IMR-90 (cell line): Measurements from ENCODE around the gene SPACA6.

ENCODE experiments used
- BHLHE40 ChIP-seq: fragments of 150-350 bp; IDR thresholded peaks from 2 replicates; pipeline ENCODE4 v1.6.1; 2016; ENCODE audit warnings: mild to moderate bottlenecking, low read depth, low read length
- CEBPB ChIP-seq: IDR thresholded peaks from 2 replicates; pipeline ENCODE4 v1.6.1; 2012; ENCODE audit warnings: low read depth, low read length, improper control_type of control experiment
- CHD1 ChIP-seq: IDR thresholded peaks from 2 replicates; pipeline ENCODE4 v1.6.1; 2012; ENCODE audit warnings: low read depth, low read length, improper control_type of control experiment
- CTCF ChIP-seq: conservative IDR thresholded peaks from 2 replicates; pipeline ENCODE4 v1.5.1; 2012; ENCODE audit warnings: mild to moderate bottlenecking, low read depth, low read length, improper control_type of control experiment
- FOS ChIP-seq: fragments of 150-350 bp; IDR thresholded peaks from 2 replicates; pipeline ENCODE4 v1.6.1; 2016; ENCODE audit warnings: low read depth, low read length
- MAZ ChIP-seq: IDR thresholded peaks from 2 replicates; pipeline ENCODE4 v1.6.1; 2012; ENCODE audit warnings: low read depth, mild to moderate bottlenecking, low read length, improper control_type of control experiment, moderate library complexity, borderline replicate concordance
- POLR2A ChIP-seq: IDR thresholded peaks from 2 replicates; pipeline ENCODE4 v1.6.1; 2012; ENCODE audit warnings: mild to moderate bottlenecking, low read depth, low read length
- RAD21 ChIP-seq: IDR thresholded peaks from 2 replicates; pipeline ENCODE4 v1.6.1; 2012; ENCODE audit warnings: low read length, improper control_type of control experiment
- RFX5 ChIP-seq: IDR thresholded peaks from 2 replicates; pipeline ENCODE4 v1.8.0; 2012; ENCODE audit warnings: low read depth, mild to moderate bottlenecking, low read length, moderate library complexity
- SMC3 ChIP-seq: fragments of 150-350 bp; IDR thresholded peaks from 2 replicates; pipeline ENCODE4 v1.6.1; 2016; ENCODE audit warnings: low read depth, mild to moderate bottlenecking, antibody characterized with exemption, low read length, moderate library complexity

- TF ChIP-seq CTCF (no peak), RFX5 (no peak), RAD21 (no peak), BHLHE40 (no peak), CEBPB (no peak), POLR2A (no peak), MAZ (no peak), SMC3 (no peak), FOS (no peak), CHD1 (no peak)
Observed at GRCh38 chr19:51740356-51740755, 47.2 kb downstream of the SPACA6 start.
